Smooth muscle cell (in vitro differentiated cells): ENCODE data around the gene LIN37. TPM values are rescaled to one million over a fixed set of nuclear protein-coding genes. Genes with fewer than 3 reads are reported as not detected.

ENCODE experiments used
- DNase-seq: peaks from one replicate; lab custom pipeline; 2025; ENCODE audit not compliant: unreplicated experiment; lab: John Stamatoyannopoulos, UW
- H2AFZ ChIP-seq: fragments of 200-600 bp; sonication (generic); 2 replicates; pipeline ENCODE4 v1.6.0; 2016; ENCODE audit warnings: antibody characterized with exemption, low read depth, mild to moderate bottlenecking
- H3F3A ChIP-seq: fragments of 200-600 bp; sonication (generic); 2 replicates; pipeline ENCODE4 v1.6.0; 2017; ENCODE audit warnings: antibody characterized with exemption, low read depth
- H3K27ac ChIP-seq: fragments of 200-600 bp; sonication (generic); 2 replicates; pipeline ENCODE4 v1.5.1; 2016; ENCODE audit warnings: low read depth, mild to moderate bottlenecking
- H3K27me3 ChIP-seq: fragments of 200-600 bp; sonication (generic); 2 replicates; pipeline ENCODE4 v1.6.1; 2016; ENCODE audit warnings: low read depth, mild to moderate bottlenecking
- H3K36me3 ChIP-seq: fragments of 200-600 bp; sonication (generic); 2 replicates; pipeline ENCODE4 v1.5.1; 2016; ENCODE audit warnings: low read depth
- H3K4me1 ChIP-seq: fragments of 200-600 bp; sonication (generic); 2 replicates; pipeline ENCODE4 v1.5.1; 2016; ENCODE audit warnings: low read depth
- H3K4me2 ChIP-seq: fragments of 200-600 bp; sonication (generic); 2 replicates; pipeline ENCODE4 v1.6.0; 2016; ENCODE audit warnings: mild to moderate bottlenecking
- H3K4me3 ChIP-seq: fragments of 200-600 bp; sonication (generic); 2 replicates; pipeline ENCODE4 v1.5.1; 2016; ENCODE audit warnings: mild to moderate bottlenecking
- H3K79me2 ChIP-seq: fragments of 200-600 bp; sonication (generic); 2 replicates; pipeline ENCODE4 v1.6.0; 2016; ENCODE audit warnings: low read depth, mild to moderate bottlenecking
- H3K9ac ChIP-seq: fragments of 200-600 bp; sonication (generic); 2 replicates; pipeline ENCODE4 v1.6.0; 2016; ENCODE audit warnings: low read depth
- H3K9me3 ChIP-seq: fragments of 200-600 bp; sonication (generic); replicated peaks from 2 replicates; pipeline ENCODE4 v1.5.1; 2016; ENCODE audit warnings: low read depth
- H4K20me1 ChIP-seq: fragments of 200-600 bp; sonication (generic); 2 replicates; pipeline ENCODE4 v1.6.0; 2016; ENCODE audit warnings: low read depth
- CTCF ChIP-seq: fragments of 200-600 bp; sonication (generic); IDR thresholded peaks from 2 replicates; pipeline ENCODE4 v1.5.1; 2017; ENCODE audit warnings: borderline replicate concordance, mild to moderate bottlenecking, antibody characterized with exemption; ENCODE audit not compliant: insufficient read depth, poor library complexity, severe bottlenecking
- WGBS: methylation state at CpG from one replicate; pipeline ENCODE4 v1.1.7; 2016; ENCODE audit warnings: low lambda C conversion rate; 5-methylcytosine and 5-hydroxymethylcytosine counted together
- polyA plus RNA-seq: library from polyadenylated mRNA; unstranded; fragments of >200 nt; fragmentation: Nextera tagmentation; extraction: Ambion mirVana; gene quantifications from 2 replicates; pipeline ENCODE4 v1.2.1, GENCODE V29; 2016
- total RNA-seq: library from RNA; depleted of rRNA; stranded (reverse); fragments of >200 nt; gene quantifications from 2 replicates; pipeline ENCODE4 v1.2.3, GENCODE V29; 2014

Gene LIN37
- total and polyA plus RNA-seq, 2 experiments from 2014 or later, result 16.4 to 17.8 TPM

- H3K9me3 ChIP-seq, result no peaks in the 10 kb centered on the region
- H3F3A ChIP-seq, result no peaks in the 10 kb centered on the region
- no peak for DNase-seq
- H3K4me1 ChIP-seq, result peaks cover 4% of the 10 kb centered on the region
- H4K20me1 ChIP-seq, result no peaks in the 10 kb centered on the region
- peak overlapping the region; percentile 73 for H3K4me2 ChIP-seq
- H3K27ac ChIP-seq, result no peak overlapping the region
- H3K4me3 ChIP-seq, result peak overlapping the region; percentile 29
- no peak overlapping the region for H3K9ac ChIP-seq
- 17% methylated on average over 13 of the region's 15 CpGs for WGBS
- H3K36me3 ChIP-seq, result no peaks in the 10 kb centered on the region
- peaks cover 23% of the 10 kb centered on the region for H3K27me3 ChIP-seq
- H3K79me2 ChIP-seq, result no peaks in the 10 kb centered on the region
- no peak overlapping the region for H2AFZ ChIP-seq
- TF ChIP-seq CTCF, result no peak
Measured at GRCh38 chr19:35797663-35798062, 49.3 kb downstream of the LIN37 start.

GRCh38 chr19:35801828-35802227 lies 53.5 kb downstream of the LIN37 start:
- Histone ChIP-seq H3F3A (no peaks in the 10 kb centered on the region), H3K27me3 (peaks cover 14% of the 10 kb centered on the region), H3K79me2 (no peaks in the 10 kb centered on the region), H3K4me1 (peaks cover 4% of the 10 kb centered on the region), H3K4me3 (no peak overlapping the region), H3K9ac (no peak overlapping the region), H3K36me3 (no peaks in the 10 kb centered on the region), H3K4me2 (no peak overlapping the region), H4K20me1 (no peaks in the 10 kb centered on the region), H3K9me3 (no peaks in the 10 kb centered on the region), H2AFZ (no peak overlapping the region), H3K27ac (no peak overlapping the region)
- no peak for TF ChIP-seq CTCF
- 75% methylated on average over 3 of the region's 3 CpGs for WGBS
- no peak for DNase-seq

Other genes starting within 250 kb of the LIN37 start
- 46.5 and 132 TPM in 2 replicates for gene DMKN, start 234.9 kb upstream of the LIN37 start, total RNA-seq
- 31.2 and 75.4 TPM in 2 replicates for gene DMKN, start 234.9 kb upstream of the LIN37 start, polyA plus RNA-seq
- 14.9 and 19.8 TPM in 2 replicates for gene SBSN, start 220.3 kb upstream of the LIN37 start, total RNA-seq
- gene SBSN, start 220.3 kb upstream of the LIN37 start, polyA plus RNA-seq, result 4.9 and 11.7 TPM in 2 replicates
- not detected in 2 replicates for gene GAPDHS, start 215.1 kb upstream of the LIN37 start, total RNA-seq
- gene GAPDHS, start 215.1 kb upstream of the LIN37 start, polyA plus RNA-seq, result 0.16 TPM in 1 of 2 replicates, not detected in the other
- 128 and 168 TPM in 2 replicates for gene TMEM147, start 202.9 kb upstream of the LIN37 start, total RNA-seq
- 291 and 293 TPM in 2 replicates for gene TMEM147, start 202.9 kb upstream of the LIN37 start, polyA plus RNA-seq
- not detected in 2 replicates for gene ATP4A, start 184.9 kb upstream of the LIN37 start, total RNA-seq
- gene ATP4A, start 184.9 kb upstream of the LIN37 start, polyA plus RNA-seq, result not detected in 2 replicates
- not detected in 2 replicates for gene PMIS2, start 162.4 kb upstream of the LIN37 start, total RNA-seq
- gene PMIS2, start 162.4 kb upstream of the LIN37 start, polyA plus RNA-seq, result not detected in 2 replicates
- 6.3 and 6.4 TPM in 2 replicates for gene HAUS5, start 135.8 kb upstream of the LIN37 start, total RNA-seq
- gene HAUS5, start 135.8 kb upstream of the LIN37 start, polyA plus RNA-seq, result 14.0 and 15.8 TPM in 2 replicates
- 37.2 and 42.4 TPM in 2 replicates for gene RBM42, start 119.5 kb upstream of the LIN37 start, total RNA-seq
- 143 and 155 TPM in 2 replicates for gene RBM42, start 119.5 kb upstream of the LIN37 start, polyA plus RNA-seq
- gene ETV2, start 106.8 kb upstream of the LIN37 start, total RNA-seq, result not detected in 2 replicates
- gene ETV2, start 106.8 kb upstream of the LIN37 start, polyA plus RNA-seq, result 2.9 and 3.8 TPM in 2 replicates
- 521 and 971 TPM in 2 replicates for gene COX6B1, start 100.3 kb upstream of the LIN37 start, total RNA-seq
- gene COX6B1, start 100.3 kb upstream of the LIN37 start, polyA plus RNA-seq, result 622 and 683 TPM in 2 replicates
- 4.2 TPM in 1 of 2 replicates, not detected in the other for gene UPK1A, start 82.1 kb upstream of the LIN37 start, total RNA-seq
- gene UPK1A, start 82.1 kb upstream of the LIN37 start, polyA plus RNA-seq, result 1.0 TPM in 1 of 2 replicates, not detected in the other
- gene ZBTB32, start 44.0 kb upstream of the LIN37 start, total RNA-seq, result not detected in 2 replicates
- 1.0 and 1.3 TPM in 2 replicates for gene ZBTB32, start 44.0 kb upstream of the LIN37 start, polyA plus RNA-seq
- 10.5 and 31.1 TPM in 2 replicates for gene KMT2B, start 30.6 kb upstream of the LIN37 start, total RNA-seq
- gene KMT2B, start 30.6 kb upstream of the LIN37 start, polyA plus RNA-seq, result 8.8 and 11.2 TPM in 2 replicates
- gene IGFLR1, start 6.1 kb upstream of the LIN37 start, total RNA-seq, result 1.2 and 1.7 TPM in 2 replicates
- 1.4 and 6.3 TPM in 2 replicates for gene IGFLR1, start 6.1 kb upstream of the LIN37 start, polyA plus RNA-seq
- gene U2AF1L4, start 3.2 kb upstream of the LIN37 start, total RNA-seq, result 14.6 and 17.0 TPM in 2 replicates
- gene U2AF1L4, start 3.2 kb upstream of the LIN37 start, polyA plus RNA-seq, result 29.3 and 31.5 TPM in 2 replicates
- gene PSENEN, start 2.9 kb upstream of the LIN37 start, total RNA-seq, result 53.3 and 65.4 TPM in 2 replicates
- 137 and 167 TPM in 2 replicates for gene PSENEN, start 2.9 kb upstream of the LIN37 start, polyA plus RNA-seq
- gene HSPB6, start 8.5 kb downstream of the LIN37 start, total RNA-seq, result 19.1 and 20.6 TPM in 2 replicates
- gene HSPB6, start 8.5 kb downstream of the LIN37 start, polyA plus RNA-seq, result 173 and 254 TPM in 2 replicates
- gene PROSER3, start 9.6 kb downstream of the LIN37 start, total RNA-seq, result 6.1 and 13.7 TPM in 2 replicates
- 24.8 and 32.3 TPM in 2 replicates for gene PROSER3, start 9.6 kb downstream of the LIN37 start, polyA plus RNA-seq
- 5.3 and 8.2 TPM in 2 replicates for gene ARHGAP33, start 27.0 kb downstream of the LIN37 start, total RNA-seq
- gene ARHGAP33, start 27.0 kb downstream of the LIN37 start, polyA plus RNA-seq, result 5.7 and 14.0 TPM in 2 replicates
- not detected in 2 replicates for gene PRODH2, start 64.3 kb downstream of the LIN37 start, total RNA-seq
- not detected in 2 replicates for gene PRODH2, start 64.3 kb downstream of the LIN37 start, polyA plus RNA-seq
- gene NPHS1, start 103.9 kb downstream of the LIN37 start, total RNA-seq, result 0.31 TPM in 1 of 2 replicates, not detected in the other
- gene NPHS1, start 103.9 kb downstream of the LIN37 start, polyA plus RNA-seq, result 0.46 TPM in 1 of 2 replicates, not detected in the other
- gene KIRREL2, start 108.3 kb downstream of the LIN37 start, total RNA-seq, result 0.18 and 2.1 TPM in 2 replicates
- gene KIRREL2, start 108.3 kb downstream of the LIN37 start, polyA plus RNA-seq, result 0.56 and 0.64 TPM in 2 replicates
- 40.1 and 81.8 TPM in 2 replicates for gene APLP1, start 120.0 kb downstream of the LIN37 start, total RNA-seq
- gene APLP1, start 120.0 kb downstream of the LIN37 start, polyA plus RNA-seq, result 98.3 and 114 TPM in 2 replicates
- 4.2 and 4.9 TPM in 2 replicates for gene NFKBID, start 152.0 kb downstream of the LIN37 start, total RNA-seq
- 9.0 and 11.1 TPM in 2 replicates for gene NFKBID, start 152.0 kb downstream of the LIN37 start, polyA plus RNA-seq
- gene HCST, start 154.0 kb downstream of the LIN37 start, total RNA-seq, result 0.81 TPM in 1 of 2 replicates, not detected in the other
- 2.6 and 3.4 TPM in 2 replicates for gene HCST, start 154.0 kb downstream of the LIN37 start, polyA plus RNA-seq
- gene TYROBP, start 159.7 kb downstream of the LIN37 start, total RNA-seq, result not detected in 2 replicates
- gene TYROBP, start 159.7 kb downstream of the LIN37 start, polyA plus RNA-seq, result not detected in 2 replicates
- gene LRFN3, start 187.8 kb downstream of the LIN37 start, total RNA-seq, result 6.0 and 6.2 TPM in 2 replicates
- gene LRFN3, start 187.8 kb downstream of the LIN37 start, polyA plus RNA-seq, result 15.3 and 15.5 TPM in 2 replicates
- gene SDHAF1, start 246.6 kb downstream of the LIN37 start, total RNA-seq, result 24.0 TPM in 2 replicates
- gene SDHAF1, start 246.6 kb downstream of the LIN37 start, polyA plus RNA-seq, result 27.1 and 27.7 TPM in 2 replicates